HEK293 (cell line): ENCODE results near the gene OR2S2.

Source experiments
- CTCF ChIA-PET: fragments of 350-600 bp; formaldehyde crosslinking; extraction: SDS; loops from one replicate; lab custom pipeline; 2021; ENCODE audit warnings: antibody characterized with exemption; lab: Yijun Ruan, JAX
- POLR2A ChIA-PET: fragments of 300-600 bp; formaldehyde crosslinking; extraction: SDS; loops from one replicate; lab custom pipeline; 2020; ENCODE audit warnings: antibody characterized with exemption, inconsistent platforms; lab: Yijun Ruan, JAX
- H3K27ac ChIP-seq: fragments of 200-500 bp; sonication (Bioruptor generic); 2 replicates; pipeline ENCODE4 v1.5.1; 2014; ENCODE audit warnings: low read depth, low read length, control low read depth, inconsistent platforms; ENCODE audit errors: extremely low read depth
- H3K36me3 ChIP-seq, 2 experiments: fragments of 200-500 bp in 1 of 2; sonication (Bioruptor generic) in 1 of 2; 1 replicate in 1 of 2; 2 replicates in 1 of 2; pipeline ENCODE4 v1.5.1; 2014 to 2017; ENCODE audit warnings: inconsistent platforms in 2 of 2, low read length in 2 of 2; ENCODE audit not compliant: control insufficient read depth in 2 of 2, insufficient read depth in 1 of 2
- H3K4me1 ChIP-seq: fragments of 200-500 bp; sonication (Bioruptor generic); 2 replicates; pipeline ENCODE4 v1.5.1; 2014; ENCODE audit warnings: mild to moderate bottlenecking, low read length, inconsistent platforms; ENCODE audit not compliant: control insufficient read depth, insufficient read depth
- H3K4me3 ChIP-seq: 2 replicates; pipeline ENCODE4 v1.5.1; 2011; ENCODE audit warnings: low read depth, mild to moderate bottlenecking, control low read depth, low read length, moderate library complexity
- H3K9me3 ChIP-seq: fragments of 200-500 bp; sonication (Bioruptor generic); 2 replicates; pipeline ENCODE4 v1.5.1; 2014; ENCODE audit warnings: low read depth, low read length, inconsistent platforms; ENCODE audit not compliant: control insufficient read depth, insufficient read depth
- MZF1 ChIP-seq: fragments of 450-650 bp; formaldehyde crosslinking; IDR thresholded peaks from 2 replicates; pipeline ENCODE4 v1.5.1; 2017; ENCODE audit warnings: missing biosample characterization, missing genetic modification characterization, borderline replicate concordance
- SCRT2 ChIP-seq: fragments of 450-650 bp; formaldehyde crosslinking; IDR thresholded peaks from 2 replicates; pipeline ENCODE4 v1.5.1; 2016; ENCODE audit warnings: missing biosample characterization, missing genetic modification characterization
- SP2 ChIP-seq: fragments of 450-650 bp; formaldehyde crosslinking; IDR thresholded peaks from 2 replicates; pipeline ENCODE4 v1.5.1; 2016; ENCODE audit warnings: missing biosample characterization, missing genetic modification characterization
- YY2 ChIP-seq: fragments of 450-650 bp; formaldehyde crosslinking; IDR thresholded peaks from 2 replicates; pipeline ENCODE4 v1.5.1; 2016; ENCODE audit warnings: missing biosample characterization, missing genetic modification characterization
- ZBTB20 ChIP-seq: fragments of 450-650 bp; formaldehyde crosslinking; IDR thresholded peaks from 2 replicates; pipeline ENCODE4 v1.5.1; 2016; ENCODE audit warnings: missing biosample characterization, missing genetic modification characterization
- ZNF114 ChIP-seq: fragments of 450-650 bp; formaldehyde crosslinking; IDR thresholded peaks from 2 replicates; pipeline ENCODE4 v1.5.0; 2017; ENCODE audit warnings: missing biosample characterization, missing genetic modification characterization
- ZNF138 ChIP-seq: fragments of 450-650 bp; formaldehyde crosslinking; IDR thresholded peaks from 2 replicates; pipeline ENCODE4 v1.5.1; 2016; ENCODE audit warnings: missing biosample characterization, missing genetic modification characterization, borderline replicate concordance
- ZNF140 ChIP-seq: fragments of 450-650 bp; formaldehyde crosslinking; IDR thresholded peaks from 2 replicates; pipeline ENCODE4 v1.5.1; 2016; ENCODE audit warnings: missing biosample characterization, missing genetic modification characterization
- ZNF37A ChIP-seq: fragments of 450-650 bp; IDR thresholded peaks from 2 replicates; pipeline ENCODE4 v1.5.1; 2018; ENCODE audit warnings: missing biosample characterization, missing genetic modification characterization
- ZNF473 ChIP-seq: fragments of 450-650 bp; formaldehyde crosslinking; IDR thresholded peaks from 2 replicates; pipeline ENCODE4 v1.5.1; 2017; ENCODE audit warnings: missing biosample characterization, missing genetic modification characterization
- ZNF529 ChIP-seq: fragments of 450-650 bp; formaldehyde crosslinking; IDR thresholded peaks from 2 replicates; pipeline ENCODE4 v1.5.1; 2017; ENCODE audit warnings: missing genetic modification characterization, missing biosample characterization; ENCODE audit not compliant: insufficient replicate concordance
- ZNF561 ChIP-seq: fragments of 450-650 bp; IDR thresholded peaks from 2 replicates; pipeline ENCODE4 v1.5.1; 2018; ENCODE audit warnings: missing biosample characterization, missing genetic modification characterization, borderline replicate concordance
- ZNF600 ChIP-seq: fragments of 450-650 bp; formaldehyde crosslinking; IDR thresholded peaks from 2 replicates; pipeline ENCODE4 v1.5.1; 2016; ENCODE audit warnings: missing biosample characterization, missing genetic modification characterization
- TF ChIP-seq, protein P1 (sequence below): fragments of 450-650 bp; formaldehyde crosslinking; IDR thresholded peaks from 2 replicates; pipeline ENCODE4; 2016; ENCODE audit warnings: missing biosample characterization, missing genetic modification characterization
- TF ChIP-seq, protein P2 (sequence below): fragments of 450-650 bp; formaldehyde crosslinking; IDR thresholded peaks from 2 replicates; pipeline ENCODE4 v1.5.1; 2016; ENCODE audit warnings: missing biosample characterization, missing genetic modification characterization

OR2S2 gene, protein sequence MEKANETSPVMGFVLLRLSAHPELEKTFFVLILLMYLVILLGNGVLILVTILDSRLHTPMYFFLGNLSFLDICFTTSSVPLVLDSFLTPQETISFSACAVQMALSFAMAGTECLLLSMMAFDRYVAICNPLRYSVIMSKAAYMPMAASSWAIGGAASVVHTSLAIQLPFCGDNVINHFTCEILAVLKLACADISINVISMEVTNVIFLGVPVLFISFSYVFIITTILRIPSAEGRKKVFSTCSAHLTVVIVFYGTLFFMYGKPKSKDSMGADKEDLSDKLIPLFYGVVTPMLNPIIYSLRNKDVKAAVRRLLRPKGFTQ

DNA sequence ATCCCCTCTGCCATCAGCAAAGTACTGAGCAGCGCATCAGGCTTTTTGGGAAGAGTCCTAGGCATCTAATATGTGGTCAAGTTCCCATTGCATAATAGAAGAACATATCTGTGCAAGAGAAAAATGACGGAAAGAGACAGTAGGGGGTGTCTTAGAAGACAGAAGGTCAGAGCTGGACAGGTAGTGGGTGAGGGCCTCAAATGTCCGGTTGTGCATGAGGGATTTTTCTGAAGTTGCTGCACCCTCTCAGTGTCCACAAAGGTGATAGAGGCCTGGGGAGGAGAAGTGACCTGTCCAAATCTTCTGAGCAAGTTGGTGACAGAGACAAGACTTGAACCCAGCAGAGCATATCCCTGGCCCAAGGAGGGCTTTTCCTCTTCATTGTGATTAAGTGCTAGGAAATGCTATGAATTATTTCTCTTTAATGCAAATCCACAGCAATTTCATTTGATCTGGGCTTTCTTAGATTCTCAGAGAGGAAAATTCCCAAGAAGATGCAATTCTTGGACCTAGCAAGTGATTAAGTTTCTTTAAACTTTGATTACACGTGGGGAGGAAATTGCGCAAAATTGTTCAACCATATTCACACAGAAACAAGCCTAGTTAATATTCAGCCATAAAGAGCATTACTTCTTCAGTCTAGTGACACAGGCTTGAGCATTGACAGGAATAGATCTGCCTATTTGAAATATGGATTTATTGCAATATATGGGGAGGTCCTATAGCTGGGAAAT is at the start of gene OR2S2:
TSS of gene OR2S2 (minus strand) at position 51 of the 734 bp plus-strand sequence. CDS start 56 bp downstream, outside the sequence.
- Histone ChIP-seq H3K9me3 (no peaks in the 10 kb centered on the region), H3K4me1 (no peaks in the 10 kb centered on the region), H3K27ac (no peak within 1 kb of the TSS), H3K36me3 (no peaks in the 10 kb centered on the region), H3K4me3 (no peak within 1 kb of the TSS)
- ChIA-PET POLR2A (interaction anchor here (1.0 kb wide), 1 partner anchor 13 kb away, joined by 3 read pairs; no protein-coding TSS in a partner anchor), CTCF (interaction anchor here (0.8 to 7.0 kb wide), 6 partner anchors 13 to 371 kb away, joined by 3 to 99 read pairs (median 6); no protein-coding TSS in a partner anchor)
- TF ChIP-seq ZNF114 (tag by site-specific recombination), result no peak
- no peak for TF ChIP-seq SP2 (tag by site-specific recombination)
- TF ChIP-seq YY2 (tag by site-specific recombination), result no peak
- no peak for TF ChIP-seq ZNF138 (tag by site-specific recombination)
- TF ChIP-seq, protein P1, sequence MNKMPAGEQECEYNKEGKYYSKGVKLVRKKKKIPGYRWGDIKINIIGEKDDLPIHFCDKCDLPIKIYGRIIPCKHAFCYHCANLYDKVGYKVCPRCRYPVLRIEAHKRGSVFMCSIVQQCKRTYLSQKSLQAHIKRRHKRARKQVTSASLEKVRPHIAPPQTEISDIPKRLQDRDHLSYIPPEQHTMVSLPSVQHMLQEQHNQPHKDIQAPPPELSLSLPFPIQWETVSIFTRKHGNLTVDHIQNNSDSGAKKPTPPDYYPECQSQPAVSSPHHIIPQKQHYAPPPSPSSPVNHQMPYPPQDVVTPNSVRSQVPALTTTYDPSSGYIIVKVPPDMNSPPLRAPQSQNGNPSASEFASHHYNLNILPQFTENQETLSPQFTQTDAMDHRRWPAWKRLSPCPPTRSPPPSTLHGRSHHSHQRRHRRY (tag by site-specific recombination), result no peak
- TF ChIP-seq MZF1 (tag by site-specific recombination), result no peak
- no peak for TF ChIP-seq ZNF37A (tag by site-specific recombination)
- TF ChIP-seq ZNF140 (tag by site-specific recombination), result no peak
- no peak for TF ChIP-seq ZNF529 (tag by site-specific recombination)
- no peak for TF ChIP-seq ZNF600 (tag by site-specific recombination)
- no peak for TF ChIP-seq ZBTB20
- no peak for TF ChIP-seq ZNF561 (tag by site-specific recombination)

DNA sequence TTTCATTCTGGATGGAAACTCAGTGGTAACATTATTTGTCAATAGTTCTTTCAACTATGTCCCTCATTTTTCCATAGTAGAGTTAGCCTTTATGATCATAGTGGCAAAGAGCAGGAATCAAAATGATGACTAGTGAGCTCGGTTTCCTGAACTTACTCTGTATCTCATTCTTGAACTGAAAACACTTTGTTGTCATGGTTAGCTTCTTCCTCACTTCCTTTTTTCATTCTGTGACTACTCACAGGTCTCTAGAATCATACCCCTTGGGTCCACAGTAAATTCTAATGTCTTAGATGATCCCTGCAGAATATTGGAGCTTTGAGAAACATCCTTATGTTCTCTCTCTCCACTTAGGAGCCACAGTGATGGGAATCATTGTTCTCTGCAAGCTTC is 49.4 kb upstream of the OR2S2 start:
- Histone ChIP-seq H3K4me3 (no peak overlapping the region), H3K36me3 (no peaks in the 10 kb centered on the region), H3K9me3 (no peaks in the 10 kb centered on the region), H3K27ac (no peak overlapping the region), H3K4me1 (no peaks in the 10 kb centered on the region)
- POLR2A ChIA-PET, result no interaction called here
- no peak for TF ChIP-seq ZNF473 (tag by site-specific recombination)
- CTCF ChIA-PET, result interaction anchor here (0.5 to 5.6 kb wide), 25 partner anchors 8 to 1543 kb away, joined by 3 to 104 read pairs (median 5); partner anchors contain the start of gene RECK

DNA sequence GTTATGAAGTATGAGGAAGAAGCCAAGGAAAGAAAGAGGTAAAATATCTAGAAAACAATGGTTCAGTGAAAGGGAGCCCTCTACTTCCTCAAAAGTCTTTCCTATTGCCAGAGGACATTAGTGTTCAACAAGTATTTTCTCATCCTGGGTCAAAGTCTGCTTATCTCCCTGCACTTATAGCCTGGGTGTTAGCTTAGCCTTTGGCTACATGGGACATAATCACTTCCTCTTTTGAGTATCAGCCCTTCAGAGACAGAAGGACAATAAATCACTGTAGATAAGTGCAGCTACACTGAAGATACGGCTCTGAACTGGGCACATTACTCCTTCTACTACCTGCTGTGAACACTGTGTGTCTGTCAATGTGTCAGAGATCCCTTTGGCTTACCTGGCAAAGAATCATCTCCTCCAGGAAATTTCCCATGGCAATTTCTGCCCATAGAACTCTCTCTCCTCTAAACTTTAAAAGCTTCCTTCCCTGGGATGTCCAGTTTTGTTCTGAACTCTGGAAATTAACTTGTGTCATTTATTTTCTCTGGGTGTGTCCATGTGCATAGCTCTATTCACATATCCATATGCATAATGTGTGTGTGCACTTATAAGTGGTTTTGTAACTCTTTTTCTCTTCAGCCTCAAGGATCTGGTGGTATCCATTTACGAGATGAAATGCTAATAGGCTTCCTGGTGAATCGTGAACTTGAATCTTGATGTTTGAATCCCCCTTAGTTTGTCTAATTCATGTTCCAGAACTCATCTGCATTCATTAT is 48.8 kb upstream of the OR2S2 start:
- H3K4me1 ChIP-seq, result no peaks in the 10 kb centered on the region
- CTCF ChIA-PET, result interaction anchor here (0.5 to 5.6 kb wide), 21 partner anchors 9 to 328 kb away, joined by 3 to 104 read pairs (median 5); no protein-coding TSS in a partner anchor
- no peak overlapping the region for H3K4me3 ChIP-seq
- H3K9me3 ChIP-seq, result no peaks in the 10 kb centered on the region
- no peak overlapping the region for H3K27ac ChIP-seq
- 0 out of 2 replicates have a peak, but pooled peaks have one; percentile 10 for TF ChIP-seq SCRT2 (tag by site-specific recombination)
- TF ChIP-seq, protein P2, sequence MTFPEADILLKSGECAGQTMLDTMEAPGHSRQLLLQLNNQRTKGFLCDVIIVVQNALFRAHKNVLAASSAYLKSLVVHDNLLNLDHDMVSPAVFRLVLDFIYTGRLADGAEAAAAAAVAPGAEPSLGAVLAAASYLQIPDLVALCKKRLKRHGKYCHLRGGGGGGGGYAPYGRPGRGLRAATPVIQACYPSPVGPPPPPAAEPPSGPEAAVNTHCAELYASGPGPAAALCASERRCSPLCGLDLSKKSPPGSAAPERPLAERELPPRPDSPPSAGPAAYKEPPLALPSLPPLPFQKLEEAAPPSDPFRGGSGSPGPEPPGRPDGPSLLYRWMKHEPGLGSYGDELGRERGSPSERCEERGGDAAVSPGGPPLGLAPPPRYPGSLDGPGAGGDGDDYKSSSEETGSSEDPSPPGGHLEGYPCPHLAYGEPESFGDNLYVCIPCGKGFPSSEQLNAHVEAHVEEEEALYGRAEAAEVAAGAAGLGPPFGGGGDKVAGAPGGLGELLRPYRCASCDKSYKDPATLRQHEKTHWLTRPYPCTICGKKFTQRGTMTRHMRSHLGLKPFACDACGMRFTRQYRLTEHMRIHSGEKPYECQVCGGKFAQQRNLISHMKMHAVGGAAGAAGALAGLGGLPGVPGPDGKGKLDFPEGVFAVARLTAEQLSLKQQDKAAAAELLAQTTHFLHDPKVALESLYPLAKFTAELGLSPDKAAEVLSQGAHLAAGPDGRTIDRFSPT (tag by site-specific recombination), result no peak
- TF ChIP-seq, all 188 proteins: peak for 1
- no peaks in the 10 kb centered on the region for H3K36me3 ChIP-seq
- POLR2A ChIA-PET, result no interaction called here
